ENCODE data around the gene UGT1A8. TPM values are rescaled to one million over a fixed set of nuclear protein-coding genes. Genes with fewer than 3 reads are reported as not detected.

The UGT1A8 gene
- total RNA-seq, 1 donor from 2014 or later = not detected

DNA sequence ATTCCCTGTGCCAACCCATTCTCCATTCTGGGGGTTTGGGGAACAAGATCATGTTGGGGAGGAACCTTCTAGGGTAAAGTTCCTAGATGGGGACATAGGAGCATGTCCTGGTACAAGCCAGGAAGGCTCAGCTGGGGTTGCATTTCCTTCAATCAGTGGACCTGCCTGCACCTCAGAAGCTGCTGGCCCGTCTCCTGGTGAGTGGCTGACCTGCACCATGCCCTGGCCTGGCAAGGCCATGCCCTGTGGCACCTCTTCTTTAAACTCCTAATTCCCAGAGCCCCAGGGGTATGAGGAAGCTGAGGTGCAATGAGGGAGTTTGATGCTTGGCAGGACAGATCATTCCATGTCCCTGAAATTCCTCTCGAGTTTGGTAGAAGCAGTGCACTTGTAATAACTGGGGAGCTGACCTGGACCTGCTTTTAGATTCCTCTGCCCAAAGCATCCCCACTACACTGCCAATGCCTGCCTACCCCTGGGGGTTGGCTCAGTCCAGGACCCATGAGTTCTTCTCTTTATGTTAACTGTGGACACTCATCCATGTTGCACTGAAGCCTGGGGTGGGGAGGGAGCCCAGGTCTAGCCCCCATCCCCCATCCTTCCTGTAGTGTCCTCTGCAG lies 186.0 kb downstream of the UGT1A8 start:
- H3K9me3 Mint-ChIP-seq (ENCODE audit: unreplicated experiment) = peaks cover 2% of the 10 kb centered on the region
- no peak overlapping the region for H3K4me3 Mint-ChIP-seq (ENCODE audit: unreplicated experiment)
- peaks cover 4% of the 10 kb centered on the region for H3K27me3 Mint-ChIP-seq (ENCODE audit: unreplicated experiment)
- peaks cover 3% of the 10 kb centered on the region for H3K4me1 Mint-ChIP-seq (ENCODE audit: low read depth, unreplicated experiment)
- TF ChIP-seq, protein P1, sequence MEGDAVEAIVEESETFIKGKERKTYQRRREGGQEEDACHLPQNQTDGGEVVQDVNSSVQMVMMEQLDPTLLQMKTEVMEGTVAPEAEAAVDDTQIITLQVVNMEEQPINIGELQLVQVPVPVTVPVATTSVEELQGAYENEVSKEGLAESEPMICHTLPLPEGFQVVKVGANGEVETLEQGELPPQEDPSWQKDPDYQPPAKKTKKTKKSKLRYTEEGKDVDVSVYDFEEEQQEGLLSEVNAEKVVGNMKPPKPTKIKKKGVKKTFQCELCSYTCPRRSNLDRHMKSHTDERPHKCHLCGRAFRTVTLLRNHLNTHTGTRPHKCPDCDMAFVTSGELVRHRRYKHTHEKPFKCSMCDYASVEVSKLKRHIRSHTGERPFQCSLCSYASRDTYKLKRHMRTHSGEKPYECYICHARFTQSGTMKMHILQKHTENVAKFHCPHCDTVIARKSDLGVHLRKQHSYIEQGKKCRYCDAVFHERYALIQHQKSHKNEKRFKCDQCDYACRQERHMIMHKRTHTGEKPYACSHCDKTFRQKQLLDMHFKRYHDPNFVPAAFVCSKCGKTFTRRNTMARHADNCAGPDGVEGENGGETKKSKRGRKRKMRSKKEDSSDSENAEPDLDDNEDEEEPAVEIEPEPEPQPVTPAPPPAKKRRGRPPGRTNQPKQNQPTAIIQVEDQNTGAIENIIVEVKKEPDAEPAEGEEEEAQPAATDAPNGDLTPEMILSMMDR (IDR thresholded peaks at IDR 0.05; ENCODE audit: partially characterized antibody, unreplicated experiment) = no peak
- no peaks in the 10 kb centered on the region for H3K36me3 Mint-ChIP-seq (ENCODE audit: unreplicated experiment)
- no peak for DNase-seq
- H3K27ac Mint-ChIP-seq (ENCODE audit: unreplicated experiment) = no peak overlapping the region

DNA sequence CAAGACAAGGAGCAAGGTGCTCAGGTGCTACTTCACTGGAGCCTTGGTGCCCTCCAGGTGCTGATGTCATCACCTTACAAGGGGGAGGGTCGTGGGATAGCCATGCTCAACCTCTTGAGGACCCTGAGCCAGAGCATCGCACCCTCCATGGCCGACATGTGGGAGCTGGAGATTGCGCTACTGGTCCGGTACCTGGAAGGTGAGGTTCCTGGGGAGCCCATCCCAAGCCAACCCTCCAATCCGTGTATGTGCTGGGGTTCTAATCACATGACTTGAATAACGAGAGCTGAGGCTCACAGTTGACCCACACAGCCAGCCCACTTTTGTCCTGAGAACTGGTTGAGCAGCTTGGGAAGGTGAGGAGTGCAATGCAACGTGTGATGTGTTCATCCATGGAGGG lies 186.6 kb downstream of the UGT1A8 start:
- Mint-ChIP-seq H3K27ac (ENCODE audit: unreplicated experiment) (no peak overlapping the region), H3K9me3 (ENCODE audit: unreplicated experiment) (peaks cover 2% of the 10 kb centered on the region), H3K4me3 (ENCODE audit: unreplicated experiment) (no peak overlapping the region), H3K36me3 (ENCODE audit: unreplicated experiment) (no peaks in the 10 kb centered on the region), H3K4me1 (ENCODE audit: low read depth, unreplicated experiment) (peaks cover 2% of the 10 kb centered on the region), H3K27me3 (ENCODE audit: unreplicated experiment) (peaks cover 4% of the 10 kb centered on the region)
- no peak for DNase-seq
- TF ChIP-seq, protein P1 (IDR thresholded peaks at IDR 0.05; ENCODE audit: partially characterized antibody, unreplicated experiment) = no peak

DNA sequence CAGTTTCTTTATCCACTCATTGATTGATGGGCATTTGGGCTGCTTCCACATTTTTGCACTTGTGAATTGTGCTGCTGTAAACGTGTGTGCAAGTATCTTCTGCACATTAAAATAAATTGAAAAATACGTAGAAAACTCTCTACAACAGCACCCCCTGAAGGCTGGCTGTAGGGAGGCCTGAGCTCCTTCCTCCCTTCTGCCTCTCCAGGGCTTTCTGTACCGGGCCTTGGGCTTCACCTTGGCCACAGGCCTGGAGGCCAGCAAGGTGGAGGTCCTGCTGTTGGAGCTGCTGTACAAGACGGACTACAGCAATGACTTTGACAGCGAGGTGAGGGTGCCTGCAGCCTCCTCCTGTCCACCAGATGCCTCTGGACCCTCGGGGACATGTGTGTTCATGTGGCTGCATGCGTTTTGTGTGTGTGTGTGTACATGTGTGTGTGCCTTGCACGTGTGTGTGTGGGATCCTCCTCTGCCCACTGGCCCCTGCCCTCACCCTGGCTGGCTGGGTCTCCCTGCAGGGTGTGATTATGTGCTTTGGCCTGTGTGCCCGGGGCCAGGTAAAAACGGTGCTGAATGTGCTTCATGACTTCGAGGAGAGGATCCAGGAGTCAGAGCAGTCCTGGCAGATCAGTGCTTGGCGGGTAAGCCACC lies 189.9 kb downstream of the UGT1A8 start:
- H3K4me1 Mint-ChIP-seq (ENCODE audit: low read depth, unreplicated experiment) = no peaks in the 10 kb centered on the region
- no peak for DNase-seq
- H3K36me3 Mint-ChIP-seq (ENCODE audit: unreplicated experiment) = no peaks in the 10 kb centered on the region
- H3K4me3 Mint-ChIP-seq (ENCODE audit: unreplicated experiment) = no peak overlapping the region
- H3K27ac Mint-ChIP-seq (ENCODE audit: unreplicated experiment) = no peak overlapping the region
- peaks cover 5% of the 10 kb centered on the region for H3K9me3 Mint-ChIP-seq (ENCODE audit: unreplicated experiment)
- TF ChIP-seq, protein P1 (IDR thresholded peaks at IDR 0.05; ENCODE audit: partially characterized antibody, unreplicated experiment) = no peak
- peaks cover 4% of the 10 kb centered on the region for H3K27me3 Mint-ChIP-seq (ENCODE audit: unreplicated experiment)

DNA sequence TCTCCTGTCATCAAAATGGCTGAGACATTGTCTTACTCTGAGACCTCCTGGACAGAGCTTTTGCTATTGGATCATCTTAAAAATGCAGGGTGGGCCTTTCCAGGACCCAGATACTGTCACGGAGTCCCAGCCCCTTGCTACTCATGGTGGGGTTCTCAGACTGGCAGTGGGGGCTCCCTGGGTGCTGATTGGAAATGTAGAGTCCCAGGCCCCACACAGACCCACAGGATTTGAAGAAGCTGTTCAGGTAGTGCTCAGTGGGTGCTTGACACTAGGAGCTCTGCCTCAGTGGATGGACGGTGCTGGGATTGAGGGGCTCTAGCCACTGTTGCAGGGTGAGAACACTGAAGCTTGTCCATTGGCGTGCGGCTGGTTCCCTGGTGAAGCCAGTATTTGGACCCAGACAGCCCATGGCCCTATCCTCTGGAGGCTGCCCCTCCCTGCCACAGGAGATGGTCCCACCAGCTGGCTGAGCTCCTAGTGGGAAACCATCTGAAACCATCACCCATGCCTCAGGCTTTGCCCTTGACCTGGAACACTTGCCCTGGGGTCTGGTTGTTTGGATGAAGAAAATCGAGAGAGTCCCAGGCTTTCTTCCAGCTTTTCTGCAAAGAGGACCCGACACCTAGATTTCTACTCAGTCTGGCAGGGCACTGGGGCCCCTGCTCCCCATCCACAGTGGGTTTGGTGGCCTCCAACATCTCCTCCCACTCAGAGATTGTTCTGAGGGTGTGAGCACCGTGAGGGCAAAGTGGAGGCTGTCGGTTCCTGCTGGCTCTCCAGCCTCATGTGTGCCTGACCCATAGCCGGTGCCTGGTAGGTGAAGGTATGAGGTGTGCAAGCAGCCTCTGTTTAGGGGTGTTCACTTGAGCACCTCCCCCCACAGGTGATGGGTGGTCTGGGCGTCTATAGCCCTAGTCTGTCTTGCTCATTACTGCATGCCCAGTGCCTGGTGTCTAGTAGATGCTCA lies 190.8 kb downstream of the UGT1A8 start:
- Mint-ChIP-seq H3K9me3 (ENCODE audit: unreplicated experiment) (peaks cover 5% of the 10 kb centered on the region), H3K27ac (ENCODE audit: unreplicated experiment) (no peak overlapping the region), H3K4me1 (ENCODE audit: low read depth, unreplicated experiment) (no peaks in the 10 kb centered on the region), H3K4me3 (ENCODE audit: unreplicated experiment) (no peak overlapping the region), H3K27me3 (ENCODE audit: unreplicated experiment) (peaks cover 4% of the 10 kb centered on the region), H3K36me3 (ENCODE audit: unreplicated experiment) (no peaks in the 10 kb centered on the region)
- no peak for DNase-seq
- TF ChIP-seq, protein P1 (IDR thresholded peaks at IDR 0.05; ENCODE audit: partially characterized antibody, unreplicated experiment) = no peak

Data from glutamatergic neuron (in vitro differentiated cells).